IMR-90 (cell line): ENCODE data around the gene ZFP90.

Experiments
- CEBPB ChIP-seq: IDR thresholded peaks from 2 replicates; pipeline ENCODE4 v1.6.1; 2012; ENCODE audit warnings: low read depth, low read length, improper control_type of control experiment
- CHD1 ChIP-seq: IDR thresholded peaks from 2 replicates; pipeline ENCODE4 v1.6.1; 2012; ENCODE audit warnings: low read depth, low read length, improper control_type of control experiment
- FOS ChIP-seq: fragments of 150-350 bp; IDR thresholded peaks from 2 replicates; pipeline ENCODE4 v1.6.1; 2016; ENCODE audit warnings: low read depth, low read length
- MAFK ChIP-seq: IDR thresholded peaks from 2 replicates; pipeline ENCODE4 v1.6.1; 2012; ENCODE audit warnings: low read depth, low read length, improper control_type of control experiment
- MAZ ChIP-seq: IDR thresholded peaks from 2 replicates; pipeline ENCODE4 v1.6.1; 2012; ENCODE audit warnings: low read depth, mild to moderate bottlenecking, low read length, improper control_type of control experiment, moderate library complexity, borderline replicate concordance
- MXI1 ChIP-seq: IDR thresholded peaks from 2 replicates; pipeline ENCODE4 v1.6.1; 2012; ENCODE audit warnings: low read depth, mild to moderate bottlenecking, low read length, moderate library complexity, borderline replicate concordance
- POLR2A ChIP-seq: IDR thresholded peaks from 2 replicates; pipeline ENCODE4 v1.6.1; 2012; ENCODE audit warnings: mild to moderate bottlenecking, low read depth, low read length
- RAD21 ChIP-seq: IDR thresholded peaks from 2 replicates; pipeline ENCODE4 v1.6.1; 2012; ENCODE audit warnings: low read length, improper control_type of control experiment
- SMC3 ChIP-seq: fragments of 150-350 bp; IDR thresholded peaks from 2 replicates; pipeline ENCODE4 v1.6.1; 2016; ENCODE audit warnings: low read depth, mild to moderate bottlenecking, antibody characterized with exemption, low read length, moderate library complexity
- TF ChIP-seq, protein P1 (sequence below): conservative IDR thresholded peaks from 2 replicates; pipeline ENCODE4 v1.5.1; 2012; ENCODE audit warnings: mild to moderate bottlenecking, low read depth, low read length, improper control_type of control experiment
- TF ChIP-seq, protein P2 (sequence below): fragments of 150-350 bp; IDR thresholded peaks from 2 replicates; pipeline ENCODE4 v1.6.1; 2017; ENCODE audit warnings: mild to moderate bottlenecking, antibody characterized with exemption, low read length, low read depth

DNA sequence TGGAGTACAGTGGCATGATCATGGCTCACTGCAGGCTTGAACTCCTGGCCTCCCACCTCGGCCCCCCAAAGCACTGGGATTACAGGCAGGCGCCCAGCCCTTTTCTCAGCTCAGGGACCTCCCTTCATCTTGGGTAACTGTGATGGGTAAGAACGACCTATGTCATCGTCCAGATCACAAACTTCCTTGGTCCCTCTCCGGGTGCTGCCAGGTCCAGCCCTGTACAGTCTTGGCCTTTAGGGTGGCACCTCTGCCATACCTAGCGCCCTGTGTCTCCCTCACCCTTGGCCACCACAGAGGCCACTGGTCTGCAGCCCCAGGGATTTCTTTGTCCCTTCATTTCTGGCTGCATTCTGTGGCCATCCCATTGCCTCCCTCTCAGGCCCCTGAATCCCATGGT lies 29.7 kb upstream of the ZFP90 start:
- TF ChIP-seq, protein P1, sequence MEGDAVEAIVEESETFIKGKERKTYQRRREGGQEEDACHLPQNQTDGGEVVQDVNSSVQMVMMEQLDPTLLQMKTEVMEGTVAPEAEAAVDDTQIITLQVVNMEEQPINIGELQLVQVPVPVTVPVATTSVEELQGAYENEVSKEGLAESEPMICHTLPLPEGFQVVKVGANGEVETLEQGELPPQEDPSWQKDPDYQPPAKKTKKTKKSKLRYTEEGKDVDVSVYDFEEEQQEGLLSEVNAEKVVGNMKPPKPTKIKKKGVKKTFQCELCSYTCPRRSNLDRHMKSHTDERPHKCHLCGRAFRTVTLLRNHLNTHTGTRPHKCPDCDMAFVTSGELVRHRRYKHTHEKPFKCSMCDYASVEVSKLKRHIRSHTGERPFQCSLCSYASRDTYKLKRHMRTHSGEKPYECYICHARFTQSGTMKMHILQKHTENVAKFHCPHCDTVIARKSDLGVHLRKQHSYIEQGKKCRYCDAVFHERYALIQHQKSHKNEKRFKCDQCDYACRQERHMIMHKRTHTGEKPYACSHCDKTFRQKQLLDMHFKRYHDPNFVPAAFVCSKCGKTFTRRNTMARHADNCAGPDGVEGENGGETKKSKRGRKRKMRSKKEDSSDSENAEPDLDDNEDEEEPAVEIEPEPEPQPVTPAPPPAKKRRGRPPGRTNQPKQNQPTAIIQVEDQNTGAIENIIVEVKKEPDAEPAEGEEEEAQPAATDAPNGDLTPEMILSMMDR: no peak
- TF ChIP-seq POLR2A (no peak), CEBPB (no peak), RAD21 (no peak), CHD1 (no peak), MAZ (no peak), SMC3 (no peak), FOS (no peak), MAFK (no peak), MXI1 (no peak)
- TF ChIP-seq, protein P2, sequence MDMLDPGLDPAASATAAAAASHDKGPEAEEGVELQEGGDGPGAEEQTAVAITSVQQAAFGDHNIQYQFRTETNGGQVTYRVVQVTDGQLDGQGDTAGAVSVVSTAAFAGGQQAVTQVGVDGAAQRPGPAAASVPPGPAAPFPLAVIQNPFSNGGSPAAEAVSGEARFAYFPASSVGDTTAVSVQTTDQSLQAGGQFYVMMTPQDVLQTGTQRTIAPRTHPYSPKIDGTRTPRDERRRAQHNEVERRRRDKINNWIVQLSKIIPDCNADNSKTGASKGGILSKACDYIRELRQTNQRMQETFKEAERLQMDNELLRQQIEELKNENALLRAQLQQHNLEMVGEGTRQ: no peak
